ENCODE results near the gene SMG6.

DNA sequence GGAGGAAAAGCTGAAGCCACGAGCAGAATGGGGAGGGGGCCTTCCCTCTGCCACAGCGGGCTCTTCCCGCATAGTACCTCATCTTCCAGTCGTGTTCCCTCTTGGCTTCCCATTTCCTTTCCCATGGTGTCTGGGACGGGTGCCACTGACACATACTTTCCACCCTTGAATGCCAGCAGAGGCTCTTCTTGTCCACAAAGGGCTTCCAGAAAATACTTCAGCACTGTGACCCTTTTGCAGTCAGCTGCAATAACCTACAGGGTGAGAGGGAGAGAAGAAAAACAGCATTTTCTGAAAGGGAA, 218.0 kb downstream of the SMG6 start:
- no peak for TF ChIP-seq CTCF (IDR thresholded peaks at IDR 0.05; ENCODE audit: control extremely low read depth in 1 of 3, insufficient read depth in 1 of 3, low read depth in 1 of 3, low read length in 3 of 3)
- no peak for TF ChIP-seq GTF2F1 (IDR thresholded peaks at IDR 0.05; ENCODE audit: borderline replicate concordance, low read depth, low read length)
- no peak for TF ChIP-seq EP300 (IDR thresholded peaks at IDR 0.05; ENCODE audit: borderline replicate concordance in 1 of 2, low read depth in 2 of 2, low read length in 2 of 2)
- TF ChIP-seq CREB1 (IDR thresholded peaks at IDR 0.05), result no peak
- no peak for TF ChIP-seq POLR2A (IDR thresholded peaks at IDR 0.05; ENCODE audit: control extremely low read depth in 1 of 2, low read depth in 2 of 2, low read length in 2 of 2)
- TF ChIP-seq CHD2 (IDR thresholded peaks at IDR 0.05; ENCODE audit: low read length), result no peak
- no peak for TF ChIP-seq JUN (IDR thresholded peaks at IDR 0.05; ENCODE audit: low read depth, low read length)
- TF ChIP-seq NRF1 (IDR thresholded peaks at IDR 0.05; ENCODE audit: low read depth, low read length), result no peak
